ENCODE results near the gene PCDHA11. TPM values are rescaled to one million over a fixed set of nuclear protein-coding genes. Genes with fewer than 3 reads are reported as not detected.

Gene PCDHA11
- total and polyA plus RNA-seq, 2 experiments from 2014 or later = 11.6 to 26.5 TPM

DNA sequence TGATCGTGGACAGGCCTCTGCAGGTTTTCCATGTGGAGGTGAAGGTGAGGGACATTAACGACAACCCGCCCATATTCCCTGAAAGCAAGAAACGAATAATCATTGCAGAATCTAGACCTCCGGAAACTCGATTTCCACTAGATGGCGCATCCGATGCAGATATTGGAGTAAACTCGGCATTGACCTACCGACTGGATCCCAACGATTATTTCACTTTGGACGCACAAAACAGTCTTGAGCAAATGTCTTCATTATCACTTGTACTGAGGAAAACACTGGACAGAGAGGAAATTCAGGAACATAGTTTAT lies 13.8 kb downstream of the PCDHA11 start:
- ATAC-seq = peak; percentile 88
- Mint-ChIP-seq H3K27ac (no peak overlapping the region), H3K4me3 (peak overlapping the region; percentile 67)

DNA sequence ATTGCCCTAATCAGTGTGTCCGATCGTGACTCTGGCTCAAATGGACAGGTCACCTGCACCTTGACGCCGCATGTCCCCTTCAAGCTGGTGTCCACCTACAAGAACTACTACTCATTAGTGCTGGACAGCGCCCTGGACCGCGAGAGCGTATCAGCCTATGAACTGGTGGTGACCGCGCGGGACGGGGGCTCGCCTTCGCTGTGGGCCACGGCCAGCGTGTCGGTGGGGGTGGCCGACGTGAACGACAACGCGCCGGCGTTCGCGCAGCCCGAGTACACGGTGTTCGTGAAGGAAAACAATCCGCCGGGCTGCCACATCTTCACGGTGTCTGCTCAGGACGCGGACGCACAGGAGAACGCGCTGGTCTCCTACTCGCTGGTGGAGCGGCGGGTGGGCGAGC lies 14.6 kb downstream of the PCDHA11 start:
- Histone ChIP-seq H3K36me3 (ENCODE audit: insufficient read depth) (no peaks in the 10 kb centered on the region), H3K9me2 (ENCODE audit: insufficient read depth) (no peaks in the 10 kb centered on the region), H3K4me3 (no peak overlapping the region), H2AFZ (no peak overlapping the region), H3K4me2 (no peak overlapping the region), H3K27ac (ENCODE audit: low read depth) (no peak overlapping the region), H3K79me2 (replicated peaks; ENCODE audit: insufficient read depth) (peaks cover 11% of the 10 kb centered on the region), H3K27me3 (ENCODE audit: insufficient read depth) (no peaks in the 10 kb centered on the region), H4K20me1 (replicated peaks; ENCODE audit: insufficient read depth) (peaks cover 11% of the 10 kb centered on the region; the same call in 1 of the 2 replicates), H3K4me1 (ENCODE audit: insufficient read depth) (no peaks in the 10 kb centered on the region), H3F3A (replicated peaks; ENCODE audit: low read depth) (no peaks in the 10 kb centered on the region; the same call in 1 of the 2 replicates)
- H3K27ac Mint-ChIP-seq = no peak overlapping the region
- H3K27me3 Mint-ChIP-seq (ENCODE audit: insufficient read depth, low read depth, poor library complexity) = no peaks in the 10 kb centered on the region
- H3K9me3 Mint-ChIP-seq = no peaks in the 10 kb centered on the region
- H3K4me3 Mint-ChIP-seq = no peak overlapping the region
- H3K36me3 Mint-ChIP-seq (ENCODE audit: low read depth) = peaks cover 7% of the 10 kb centered on the region; the same call in 2 of the 3 replicates
- DNase-seq (ENCODE audit: low spot score) (no peak), ATAC-seq (no peak)
- H3K4me1 Mint-ChIP-seq = no peaks in the 10 kb centered on the region
- no peak for TF ChIP-seq JUNB (IDR thresholded peaks at IDR 0.05; ENCODE audit: unreplicated experiment)
- TF ChIP-seq, protein P1, sequence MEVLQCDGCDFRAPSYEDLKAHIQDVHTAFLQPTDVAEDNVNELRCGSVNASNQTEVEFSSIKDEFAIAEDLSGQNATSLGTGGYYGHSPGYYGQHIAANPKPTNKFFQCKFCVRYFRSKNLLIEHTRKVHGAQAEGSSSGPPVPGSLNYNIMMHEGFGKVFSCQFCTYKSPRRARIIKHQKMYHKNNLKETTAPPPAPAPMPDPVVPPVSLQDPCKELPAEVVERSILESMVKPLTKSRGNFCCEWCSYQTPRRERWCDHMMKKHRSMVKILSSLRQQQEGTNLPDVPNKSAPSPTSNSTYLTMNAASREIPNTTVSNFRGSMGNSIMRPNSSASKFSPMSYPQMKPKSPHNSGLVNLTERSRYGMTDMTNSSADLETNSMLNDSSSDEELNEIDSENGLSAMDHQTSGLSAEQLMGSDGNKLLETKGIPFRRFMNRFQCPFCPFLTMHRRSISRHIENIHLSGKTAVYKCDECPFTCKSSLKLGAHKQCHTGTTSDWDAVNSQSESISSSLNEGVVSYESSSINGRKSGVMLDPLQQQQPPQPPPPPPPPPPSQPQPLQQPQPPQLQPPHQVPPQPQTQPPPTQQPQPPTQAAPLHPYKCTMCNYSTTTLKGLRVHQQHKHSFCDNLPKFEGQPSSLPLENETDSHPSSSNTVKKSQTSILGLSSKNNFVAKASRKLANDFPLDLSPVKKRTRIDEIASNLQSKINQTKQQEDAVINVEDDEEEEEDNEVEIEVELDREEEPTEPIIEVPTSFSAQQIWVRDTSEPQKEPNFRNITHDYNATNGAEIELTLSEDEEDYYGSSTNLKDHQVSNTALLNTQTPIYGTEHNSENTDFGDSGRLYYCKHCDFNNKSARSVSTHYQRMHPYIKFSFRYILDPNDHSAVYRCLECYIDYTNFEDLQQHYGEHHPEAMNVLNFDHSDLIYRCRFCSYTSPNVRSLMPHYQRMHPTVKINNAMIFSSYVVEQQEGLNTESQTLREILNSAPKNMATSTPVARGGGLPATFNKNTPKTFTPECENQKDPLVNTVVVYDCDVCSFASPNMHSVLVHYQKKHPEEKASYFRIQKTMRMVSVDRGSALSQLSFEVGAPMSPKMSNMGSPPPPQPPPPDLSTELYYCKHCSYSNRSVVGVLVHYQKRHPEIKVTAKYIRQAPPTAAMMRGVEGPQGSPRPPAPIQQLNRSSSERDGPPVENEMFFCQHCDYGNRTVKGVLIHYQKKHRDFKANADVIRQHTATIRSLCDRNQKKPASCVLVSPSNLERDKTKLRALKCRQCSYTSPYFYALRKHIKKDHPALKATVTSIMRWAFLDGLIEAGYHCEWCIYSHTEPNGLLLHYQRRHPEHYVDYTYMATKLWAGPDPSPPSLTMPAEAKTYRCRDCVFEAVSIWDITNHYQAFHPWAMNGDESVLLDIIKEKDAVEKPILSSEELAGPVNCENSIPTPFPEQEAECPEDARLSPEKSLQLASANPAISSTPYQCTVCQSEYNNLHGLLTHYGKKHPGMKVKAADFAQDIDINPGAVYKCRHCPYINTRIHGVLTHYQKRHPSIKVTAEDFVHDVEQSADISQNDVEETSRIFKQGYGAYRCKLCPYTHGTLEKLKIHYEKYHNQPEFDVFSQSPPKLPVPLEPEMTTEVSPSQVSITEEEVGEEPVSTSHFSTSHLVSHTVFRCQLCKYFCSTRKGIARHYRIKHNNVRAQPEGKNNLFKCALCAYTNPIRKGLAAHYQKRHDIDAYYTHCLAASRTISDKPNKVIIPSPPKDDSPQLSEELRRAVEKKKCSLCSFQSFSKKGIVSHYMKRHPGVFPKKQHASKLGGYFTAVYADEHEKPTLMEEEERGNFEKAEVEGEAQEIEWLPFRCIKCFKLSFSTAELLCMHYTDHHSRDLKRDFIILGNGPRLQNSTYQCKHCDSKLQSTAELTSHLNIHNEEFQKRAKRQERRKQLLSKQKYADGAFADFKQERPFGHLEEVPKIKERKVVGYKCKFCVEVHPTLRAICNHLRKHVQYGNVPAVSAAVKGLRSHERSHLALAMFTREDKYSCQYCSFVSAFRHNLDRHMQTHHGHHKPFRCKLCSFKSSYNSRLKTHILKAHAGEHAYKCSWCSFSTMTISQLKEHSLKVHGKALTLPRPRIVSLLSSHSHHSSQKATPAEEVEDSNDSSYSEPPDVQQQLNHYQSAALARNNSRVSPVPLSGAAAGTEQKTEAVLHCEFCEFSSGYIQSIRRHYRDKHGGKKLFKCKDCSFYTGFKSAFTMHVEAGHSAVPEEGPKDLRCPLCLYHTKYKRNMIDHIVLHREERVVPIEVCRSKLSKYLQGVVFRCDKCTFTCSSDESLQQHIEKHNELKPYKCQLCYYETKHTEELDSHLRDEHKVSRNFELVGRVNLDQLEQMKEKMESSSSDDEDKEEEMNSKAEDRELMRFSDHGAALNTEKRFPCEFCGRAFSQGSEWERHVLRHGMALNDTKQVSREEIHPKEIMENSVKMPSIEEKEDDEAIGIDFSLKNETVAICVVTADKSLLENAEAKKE (CRISPR knock-in tag; IDR thresholded peaks at IDR 0.05) = no peak

More for the DNA sequence above, 13.8 kb downstream of the PCDHA11 start:
- H3K4me3 ChIP-seq = peak overlapping the region; percentile 51
- H3K4me2 ChIP-seq = peak overlapping the region; percentile 72
- H4K20me1 ChIP-seq (replicated peaks; ENCODE audit: insufficient read depth) = peaks cover 9% of the 10 kb centered on the region; the same call in 1 of the 2 replicates
- no peaks in the 10 kb centered on the region for H3K4me1 ChIP-seq (ENCODE audit: insufficient read depth)
- no peak overlapping the region for H3K27ac ChIP-seq (ENCODE audit: low read depth)
- no peaks in the 10 kb centered on the region for H3K4me1 Mint-ChIP-seq
- H3K36me3 Mint-ChIP-seq (ENCODE audit: low read depth) = peaks cover 7% of the 10 kb centered on the region; the same call in 2 of the 3 replicates
- H3F3A ChIP-seq (replicated peaks; ENCODE audit: low read depth) = no peaks in the 10 kb centered on the region; the same call in 1 of the 2 replicates
- peaks cover 18% of the 10 kb centered on the region for H3K79me2 ChIP-seq (replicated peaks; ENCODE audit: insufficient read depth)
- H3K9me2 ChIP-seq (ENCODE audit: insufficient read depth) = no peaks in the 10 kb centered on the region
- TF ChIP-seq, protein P2, sequence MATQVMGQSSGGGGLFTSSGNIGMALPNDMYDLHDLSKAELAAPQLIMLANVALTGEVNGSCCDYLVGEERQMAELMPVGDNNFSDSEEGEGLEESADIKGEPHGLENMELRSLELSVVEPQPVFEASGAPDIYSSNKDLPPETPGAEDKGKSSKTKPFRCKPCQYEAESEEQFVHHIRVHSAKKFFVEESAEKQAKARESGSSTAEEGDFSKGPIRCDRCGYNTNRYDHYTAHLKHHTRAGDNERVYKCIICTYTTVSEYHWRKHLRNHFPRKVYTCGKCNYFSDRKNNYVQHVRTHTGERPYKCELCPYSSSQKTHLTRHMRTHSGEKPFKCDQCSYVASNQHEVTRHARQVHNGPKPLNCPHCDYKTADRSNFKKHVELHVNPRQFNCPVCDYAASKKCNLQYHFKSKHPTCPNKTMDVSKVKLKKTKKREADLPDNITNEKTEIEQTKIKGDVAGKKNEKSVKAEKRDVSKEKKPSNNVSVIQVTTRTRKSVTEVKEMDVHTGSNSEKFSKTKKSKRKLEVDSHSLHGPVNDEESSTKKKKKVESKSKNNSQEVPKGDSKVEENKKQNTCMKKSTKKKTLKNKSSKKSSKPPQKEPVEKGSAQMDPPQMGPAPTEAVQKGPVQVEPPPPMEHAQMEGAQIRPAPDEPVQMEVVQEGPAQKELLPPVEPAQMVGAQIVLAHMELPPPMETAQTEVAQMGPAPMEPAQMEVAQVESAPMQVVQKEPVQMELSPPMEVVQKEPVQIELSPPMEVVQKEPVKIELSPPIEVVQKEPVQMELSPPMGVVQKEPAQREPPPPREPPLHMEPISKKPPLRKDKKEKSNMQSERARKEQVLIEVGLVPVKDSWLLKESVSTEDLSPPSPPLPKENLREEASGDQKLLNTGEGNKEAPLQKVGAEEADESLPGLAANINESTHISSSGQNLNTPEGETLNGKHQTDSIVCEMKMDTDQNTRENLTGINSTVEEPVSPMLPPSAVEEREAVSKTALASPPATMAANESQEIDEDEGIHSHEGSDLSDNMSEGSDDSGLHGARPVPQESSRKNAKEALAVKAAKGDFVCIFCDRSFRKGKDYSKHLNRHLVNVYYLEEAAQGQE (IDR thresholded peaks at IDR 0.05; ENCODE audit: unreplicated experiment) = no peak
- TF ChIP-seq JUNB (IDR thresholded peaks at IDR 0.05; ENCODE audit: unreplicated experiment) = no peak
- TF ChIP-seq, protein P3, sequence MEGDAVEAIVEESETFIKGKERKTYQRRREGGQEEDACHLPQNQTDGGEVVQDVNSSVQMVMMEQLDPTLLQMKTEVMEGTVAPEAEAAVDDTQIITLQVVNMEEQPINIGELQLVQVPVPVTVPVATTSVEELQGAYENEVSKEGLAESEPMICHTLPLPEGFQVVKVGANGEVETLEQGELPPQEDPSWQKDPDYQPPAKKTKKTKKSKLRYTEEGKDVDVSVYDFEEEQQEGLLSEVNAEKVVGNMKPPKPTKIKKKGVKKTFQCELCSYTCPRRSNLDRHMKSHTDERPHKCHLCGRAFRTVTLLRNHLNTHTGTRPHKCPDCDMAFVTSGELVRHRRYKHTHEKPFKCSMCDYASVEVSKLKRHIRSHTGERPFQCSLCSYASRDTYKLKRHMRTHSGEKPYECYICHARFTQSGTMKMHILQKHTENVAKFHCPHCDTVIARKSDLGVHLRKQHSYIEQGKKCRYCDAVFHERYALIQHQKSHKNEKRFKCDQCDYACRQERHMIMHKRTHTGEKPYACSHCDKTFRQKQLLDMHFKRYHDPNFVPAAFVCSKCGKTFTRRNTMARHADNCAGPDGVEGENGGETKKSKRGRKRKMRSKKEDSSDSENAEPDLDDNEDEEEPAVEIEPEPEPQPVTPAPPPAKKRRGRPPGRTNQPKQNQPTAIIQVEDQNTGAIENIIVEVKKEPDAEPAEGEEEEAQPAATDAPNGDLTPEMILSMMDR (conservative IDR thresholded peaks at IDR 0.05; ENCODE audit: low read depth in 2 of 2) = peak; percentile 76 to 87
- H3K9me3 Mint-ChIP-seq = no peaks in the 10 kb centered on the region
- H3K36me3 ChIP-seq (ENCODE audit: insufficient read depth) = no peaks in the 10 kb centered on the region
- H3K27me3 Mint-ChIP-seq (ENCODE audit: insufficient read depth, low read depth, poor library complexity) = no peaks in the 10 kb centered on the region
- H2AFZ ChIP-seq = no peak overlapping the region; the same call in 1 of the 2 replicates
- DNase-seq (ENCODE audit: low spot score) = peak; percentile 90
- H3K27me3 ChIP-seq (ENCODE audit: insufficient read depth) = no peaks in the 10 kb centered on the region

Measured in GM23338 (cell line).